Measurements from ENCODE around the gene VAMP1. TPM values are rescaled to one million over a fixed set of nuclear protein-coding genes. Genes with fewer than 3 reads are reported as not detected.
A peak's percentile ranks its signal among the peaks of the same experiment; 100 is the strongest.
"Not testable (repeated sequence)": the region's sequence is repeated elsewhere in the genome, so short reads cannot be mapped to it uniquely, and the experiment has no call there.

VAMP1 gene
- total and polyA plus RNA-seq, 2 of the 4 experiments (the other 2 are of a cell fraction), result 7.2 to 21.9 TPM

GRCh38 chr12:6476489-6476888, 6.0 kb upstream of the VAMP1 start:
- 47% methylated on average over 3 of the region's 3 CpGs; no CpG with 5 or more reads in 1 of the 2 experiments for WGBS, 2 experiments (ENCODE audit: extremely low coverage in 2 of 2, insufficient read length in 1 of 2)
- H3K79me1 ChIP-seq (ENCODE audit: low read depth in 1 of 2, low read length in 2 of 2), result no peaks in the 10 kb centered on the region
- no peak overlapping the region for H4K5ac ChIP-seq (ENCODE audit: low read depth, low read length)
- H2BK15ac ChIP-seq (ENCODE audit: low read depth, low read length), result no peak overlapping the region
- H2BK20ac ChIP-seq (ENCODE audit: low read depth, low read length), result no peak overlapping the region
- no peak overlapping the region for H3K56ac ChIP-seq (ENCODE audit: extremely low read depth, insufficient read depth, low read length)
- H4K8ac ChIP-seq (ENCODE audit: low read depth in 2 of 2, low read length in 2 of 2), result no peak overlapping the region
- H3K18ac ChIP-seq (ENCODE audit: low read depth, low read length), result no peak overlapping the region
- H2AK9ac ChIP-seq (replicated peaks; ENCODE audit: low read depth, low read length, poor library complexity), result no peak overlapping the region
- dilution Hi-C loops (cut with HindIII; ENCODE audit: low sequenced_read_pairs, unreplicated experiment), result no loop called here
- no peaks in the 10 kb centered on the region for H3K9me3 ChIP-seq (ENCODE audit: control insufficient read depth, insufficient read depth, low read length)
- peak overlapping the region; percentile 35; the same call in 1 of the 2 replicates for H3K4ac ChIP-seq (ENCODE audit: low read depth, low read length)
- peaks cover 8% of the 10 kb centered on the region for H3K27me3 ChIP-seq (ENCODE audit: control insufficient read depth, insufficient read depth, low read length)
- H3K23ac ChIP-seq (ENCODE audit: low read depth, low read length), result 0 out of 2 replicates have a peak overlapping the region, but pooled peaks have one; percentile 25
- peak; percentile 88 for DNase-seq
- H3K27ac ChIP-seq (ENCODE audit: insufficient read depth, low read length), result no peak overlapping the region
- ChIA-PET POLR2A (ENCODE audit: unreplicated experiment) (no interaction called here), CTCF (no interaction called here)
- no peak overlapping the region for H3K9ac ChIP-seq (ENCODE audit: low read depth, low read length)
- intact Hi-C loops (cut with micrococcal nuclease), result no loop called here
- in situ Hi-C loops (cut with MboI; ENCODE audit: low sequenced_read_pairs), result no loop called here
- H4K91ac ChIP-seq (ENCODE audit: insufficient read depth, low read depth, low read length), result no peak overlapping the region
- TF ChIP-seq BHLHE40 (IDR thresholded peaks at IDR 0.05; ENCODE audit: low read depth, low read length) (no peak), FOS (IDR thresholded peaks at IDR 0.05; ENCODE audit: low read depth, low read length) (peak; percentile 23; the same call in 1 of the 2 replicates)
- H3K4me3 ChIP-seq (ENCODE audit: insufficient read depth, low read depth, low read length), result no peak overlapping the region
- no peak overlapping the region for H2BK120ac ChIP-seq (ENCODE audit: low read depth, low read length)
- H2BK5ac ChIP-seq (ENCODE audit: low read depth, low read length, poor library complexity, severe bottlenecking), result peak overlapping the region; percentile 71
- no peak overlapping the region for H2AK5ac ChIP-seq (ENCODE audit: low read depth, low read length)
- no peaks in the 10 kb centered on the region for H3K9me1 ChIP-seq (ENCODE audit: insufficient read depth, low read length)
- H3K4me1 ChIP-seq (ENCODE audit: control insufficient read depth, insufficient read depth, low read length), result no peaks in the 10 kb centered on the region
- ATAC-seq (ENCODE audit: low read depth), result peak; percentile 92
- peaks cover 3% of the 10 kb centered on the region; the same call in 1 of the 2 replicates for H4K20me1 ChIP-seq (ENCODE audit: insufficient read depth, low read length)
- H3K4me2 ChIP-seq (ENCODE audit: low read depth, low read length), result no peak overlapping the region
- no peaks in the 10 kb centered on the region for H3K36me3 ChIP-seq (ENCODE audit: control insufficient read depth, insufficient read depth, low read length)
- no peak overlapping the region for H2AFZ ChIP-seq (replicated peaks; ENCODE audit: low read length, poor library complexity)
- no TSS peak for BruUV-seq (replicated peaks)
- H3K14ac ChIP-seq (replicated peaks; ENCODE audit: low read depth, low read length), result no peak overlapping the region

GRCh38 chr12:6475233-6475975, 4.9 kb upstream of the VAMP1 start:
- DNase-seq; H3K27ac ChIP-seq (ENCODE audit: insufficient read depth, low read length); H2BK5ac ChIP-seq (ENCODE audit: low read depth, low read length, poor library complexity, severe bottlenecking); H4K91ac ChIP-seq (ENCODE audit: insufficient read depth, low read depth, low read length); CTCF ChIA-PET; H3K23ac ChIP-seq (ENCODE audit: low read depth, low read length); H3K4me3 ChIP-seq (ENCODE audit: insufficient read depth, low read depth, low read length); H4K5ac ChIP-seq (ENCODE audit: low read depth, low read length); ATAC-seq (ENCODE audit: low read depth); H3K36me3 ChIP-seq (ENCODE audit: control insufficient read depth, insufficient read depth, low read length); H2BK120ac ChIP-seq (ENCODE audit: low read depth, low read length); H2AFZ ChIP-seq (replicated peaks; ENCODE audit: low read length, poor library complexity); H2AK5ac ChIP-seq (ENCODE audit: low read depth, low read length); H3K79me1 ChIP-seq (ENCODE audit: low read depth in 1 of 2, low read length in 2 of 2); H3K9ac ChIP-seq (ENCODE audit: low read depth, low read length); dilution Hi-C loops (cut with HindIII; ENCODE audit: low sequenced_read_pairs, unreplicated experiment); in situ Hi-C loops (cut with MboI; ENCODE audit: low sequenced_read_pairs); H2BK20ac ChIP-seq (ENCODE audit: low read depth, low read length); H3K9me1 ChIP-seq (ENCODE audit: insufficient read depth, low read length); POLR2A ChIA-PET (ENCODE audit: unreplicated experiment); H3K4me2 ChIP-seq (ENCODE audit: low read depth, low read length); H3K14ac ChIP-seq (replicated peaks; ENCODE audit: low read depth, low read length); H3K4me1 ChIP-seq (ENCODE audit: control insufficient read depth, insufficient read depth, low read length); H3K56ac ChIP-seq (ENCODE audit: extremely low read depth, insufficient read depth, low read length); intact Hi-C loops (cut with micrococcal nuclease); H3K27me3 ChIP-seq (ENCODE audit: control insufficient read depth, insufficient read depth, low read length); H4K8ac ChIP-seq (ENCODE audit: low read depth in 2 of 2, low read length in 2 of 2); H2AK9ac ChIP-seq (replicated peaks; ENCODE audit: low read depth, low read length, poor library complexity); BruUV-seq (replicated peaks); H2BK15ac ChIP-seq (ENCODE audit: low read depth, low read length); H3K9me3 ChIP-seq (ENCODE audit: control insufficient read depth, insufficient read depth, low read length); H3K18ac ChIP-seq (ENCODE audit: low read depth, low read length); H4K20me1 ChIP-seq (ENCODE audit: insufficient read depth, low read length); H3K4ac ChIP-seq (ENCODE audit: low read depth, low read length): not testable (repeated sequence)
- WGBS, 2 experiments (ENCODE audit: extremely low coverage in 2 of 2, insufficient read length in 1 of 2), result 92% methylated on average over 10 of the region's 48 CpGs; no CpG with 5 or more reads in 1 of the 2 experiments
